CD4-positive, alpha-beta T cell (primary cell): ENCODE measurements around the gene CLTCL1. TPM values are rescaled to one million over a fixed set of nuclear protein-coding genes. Genes with fewer than 3 reads are reported as not detected.

Source experiments
- ATAC-seq: fragments of 200-7000 bp; cut with Tn5 transposase; one replicate; pipeline ENCODE4 v1.10.0; 2022; ENCODE audit warnings: mild to moderate bottlenecking; ENCODE audit not compliant: poor library complexity
- CTCF ChIA-PET: fragments of 350-600 bp; sonication (Branson Sonifier 250); formaldehyde crosslinking; loops from one replicate; lab custom pipeline; 2021; ENCODE audit warnings: antibody characterized with exemption, inconsistent platforms; lab: Charles Lee
- POLR2A ChIA-PET: fragments of 350-600 bp; sonication (Branson Sonifier 250); formaldehyde crosslinking; loops from one replicate; lab custom pipeline; 2021; ENCODE audit warnings: antibody characterized with exemption, inconsistent platforms; lab: Charles Lee
- DNase-seq, 14 experiments: peaks; one replicate each; pipeline ENCODE4 v3.0.0-alpha.2; 2013 to 2020; ENCODE audit warnings: mixed read lengths in 2 of 14
- H3K27ac ChIP-seq, 2 donors: one replicate each; pipeline versions ENCODE4 v1.5.1 to v1.7.0; 2013; ENCODE audit warnings: low read length in 2 of 2, low read depth in 1 of 2, mild to moderate bottlenecking in 1 of 2
- H3K27me3 ChIP-seq, 2 experiments: 1 replicate in 1 of 2; 2 replicates in 1 of 2; pipeline versions ENCODE4 v1.6.1 to v1.7.0; 2013; ENCODE audit warnings: low read length in 2 of 2, control low read depth in 1 of 2, mild to moderate bottlenecking in 1 of 2, moderate library complexity in 1 of 2; ENCODE audit not compliant: insufficient read depth in 2 of 2, control insufficient read depth in 1 of 2
- H3K36me3 ChIP-seq: one replicate; pipeline ENCODE4 v1.6.1; 2013; ENCODE audit warnings: low read length, control low read depth; ENCODE audit not compliant: insufficient read depth
- H3K4me1 ChIP-seq: one replicate; pipeline ENCODE4 v1.6.1; 2013; ENCODE audit warnings: low read length, control low read depth; ENCODE audit not compliant: insufficient read depth
- H3K4me3 ChIP-seq: one replicate; pipeline ENCODE4 v1.5.1; 2013; ENCODE audit warnings: mild to moderate bottlenecking, low read length, moderate library complexity
- H3K9me3 ChIP-seq, 2 experiments: 1 replicate in 1 of 2; 2 replicates in 1 of 2; pipeline versions ENCODE4 v1.6.1 to v1.7.0; 2013; ENCODE audit warnings: low read length in 2 of 2, mild to moderate bottlenecking in 2 of 2, control low read depth in 1 of 2, moderate library complexity in 1 of 2; ENCODE audit not compliant: control insufficient read depth in 1 of 2, insufficient read depth in 1 of 2
- H3K27ac Mint-ChIP-seq: one replicate; pipeline ENCODE4 v1.8.0; 2020; ENCODE audit warnings: mixed read lengths
- H3K27me3 Mint-ChIP-seq: one replicate; pipeline ENCODE4 v1.8.0; 2021; ENCODE audit warnings: mixed read lengths
- H3K36me3 Mint-ChIP-seq: one replicate; pipeline ENCODE4 v1.8.0; 2021; ENCODE audit warnings: low read depth, mixed read lengths
- H3K4me1 Mint-ChIP-seq: one replicate; pipeline ENCODE4 v1.8.0; 2021; ENCODE audit warnings: low read depth, mixed read lengths
- H3K4me3 Mint-ChIP-seq: one replicate; pipeline ENCODE4 v1.8.0; 2020; ENCODE audit warnings: mild to moderate bottlenecking, mixed read lengths
- H3K9me3 Mint-ChIP-seq: one replicate; pipeline ENCODE4 v1.8.0; 2020; ENCODE audit warnings: mixed read lengths
- intact Hi-C, 2 experiments: fragments of 100-400 bp; cut with DNase I in 1 of 2; cut with micrococcal nuclease in 1 of 2; formaldehyde crosslinking; loops; one replicate each; pipeline versions ENCODE4 v1.15.1 to v1.9.0; 2023 to 2025; cut with DNase I, micrococcal nuclease
- total RNA-seq, 174 experiments: library from RNA in 2 of 174; stranded (reverse) in 2 of 174; gene quantifications; one replicate each; pipeline ENCODE4 v1.2.3 and lab custom pipeline; 2021 to 2026
- TF ChIP-seq, protein P1 (sequence below): fragments of 200-600 bp; IDR thresholded peaks from one replicate; pipeline ENCODE4 v1.8.0; 2022; ENCODE audit warnings: antibody characterized with exemption, mild to moderate bottlenecking

The CLTCL1 gene
- total RNA-seq, 2 experiments from 2014 or later = 0.52 to 1.5 TPM

DNA sequence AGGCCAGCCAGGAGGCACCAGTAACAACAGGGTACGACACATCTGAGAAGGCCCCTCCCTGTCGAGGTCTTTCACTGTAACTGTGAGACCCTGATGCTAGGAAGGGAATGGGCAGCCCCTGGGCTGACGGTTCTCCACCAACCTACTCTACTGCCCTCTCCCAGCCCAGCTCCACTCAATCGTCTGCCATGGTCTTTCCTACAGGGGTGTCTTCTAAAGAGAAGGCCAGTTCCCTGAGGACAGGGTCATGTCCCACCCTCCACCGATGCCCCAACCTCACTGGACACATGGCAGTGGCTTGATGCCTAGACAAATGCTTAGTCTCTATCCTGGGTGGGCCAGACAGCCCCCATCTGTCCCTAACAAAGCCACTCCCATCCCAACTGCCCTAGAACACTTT, 67.0 kb downstream of the CLTCL1 start:
- ATAC-seq (no peak), DNase-seq (no peak)
- ChIA-PET POLR2A (no interaction called here), CTCF (no interaction called here)
- H3K27me3 Mint-ChIP-seq = no peaks in the 10 kb centered on the region
- H3K4me1 ChIP-seq = no peaks in the 10 kb centered on the region
- H3K36me3 ChIP-seq = no peaks in the 10 kb centered on the region
- H3K4me3 ChIP-seq = no peak overlapping the region
- TF ChIP-seq, protein P1, sequence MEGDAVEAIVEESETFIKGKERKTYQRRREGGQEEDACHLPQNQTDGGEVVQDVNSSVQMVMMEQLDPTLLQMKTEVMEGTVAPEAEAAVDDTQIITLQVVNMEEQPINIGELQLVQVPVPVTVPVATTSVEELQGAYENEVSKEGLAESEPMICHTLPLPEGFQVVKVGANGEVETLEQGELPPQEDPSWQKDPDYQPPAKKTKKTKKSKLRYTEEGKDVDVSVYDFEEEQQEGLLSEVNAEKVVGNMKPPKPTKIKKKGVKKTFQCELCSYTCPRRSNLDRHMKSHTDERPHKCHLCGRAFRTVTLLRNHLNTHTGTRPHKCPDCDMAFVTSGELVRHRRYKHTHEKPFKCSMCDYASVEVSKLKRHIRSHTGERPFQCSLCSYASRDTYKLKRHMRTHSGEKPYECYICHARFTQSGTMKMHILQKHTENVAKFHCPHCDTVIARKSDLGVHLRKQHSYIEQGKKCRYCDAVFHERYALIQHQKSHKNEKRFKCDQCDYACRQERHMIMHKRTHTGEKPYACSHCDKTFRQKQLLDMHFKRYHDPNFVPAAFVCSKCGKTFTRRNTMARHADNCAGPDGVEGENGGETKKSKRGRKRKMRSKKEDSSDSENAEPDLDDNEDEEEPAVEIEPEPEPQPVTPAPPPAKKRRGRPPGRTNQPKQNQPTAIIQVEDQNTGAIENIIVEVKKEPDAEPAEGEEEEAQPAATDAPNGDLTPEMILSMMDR = no peak
- H3K9me3 Mint-ChIP-seq = no peaks in the 10 kb centered on the region
- no peak overlapping the region for H3K27ac ChIP-seq
- H3K36me3 Mint-ChIP-seq = no peaks in the 10 kb centered on the region
- H3K4me1 Mint-ChIP-seq = no peaks in the 10 kb centered on the region
- H3K27ac Mint-ChIP-seq = no peak overlapping the region
- H3K9me3 ChIP-seq = no peaks in the 10 kb centered on the region
- intact Hi-C loops = no loop called here
- no peak overlapping the region for H3K4me3 Mint-ChIP-seq
- H3K27me3 ChIP-seq = no peaks in the 10 kb centered on the region

DNA sequence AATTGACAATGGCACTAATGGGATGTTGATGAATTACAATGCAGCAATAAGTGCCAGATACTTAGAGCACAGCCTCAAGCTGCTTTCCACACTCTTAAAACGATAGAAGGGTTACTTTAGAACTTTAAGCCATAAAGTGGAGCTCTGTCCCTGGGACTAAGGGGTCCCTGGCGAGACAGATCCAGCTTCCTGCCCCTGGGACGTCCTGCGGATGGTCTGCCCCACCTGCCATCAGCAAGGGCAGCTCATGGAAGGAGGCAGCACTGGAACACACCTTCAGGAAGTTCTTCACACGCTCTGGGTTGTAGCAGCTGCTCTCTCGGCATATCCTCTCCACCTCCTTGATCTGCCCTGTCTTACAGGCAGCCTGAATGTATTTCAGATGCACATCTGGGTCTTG, 67.9 kb downstream of the CLTCL1 start:
- CTCF ChIA-PET = no interaction called here
- TF ChIP-seq, protein P1 = no peak

DNA sequence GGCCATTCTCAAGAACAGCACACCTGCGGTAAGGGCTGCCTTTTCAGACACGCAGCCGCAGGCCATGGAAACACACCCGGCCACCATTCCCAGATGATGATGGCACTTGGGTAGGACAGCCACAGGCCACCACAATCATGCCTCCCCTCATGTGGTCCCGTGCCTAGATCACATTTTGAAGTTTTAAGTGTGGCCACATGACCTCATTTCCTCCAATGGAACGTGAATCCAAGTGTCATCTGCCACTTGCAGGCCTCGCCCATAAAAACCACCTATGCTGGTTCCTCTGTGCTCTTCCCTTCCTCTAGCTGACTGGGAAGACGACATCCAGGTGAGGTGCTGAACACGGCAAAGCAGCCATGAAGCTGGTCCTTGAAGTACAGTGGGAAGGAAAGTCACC, 68.4 kb downstream of the CLTCL1 start:
- Histone ChIP-seq H3K36me3 (no peaks in the 10 kb centered on the region), H3K27me3 (no peaks in the 10 kb centered on the region), H3K4me1 (peaks cover 4% of the 10 kb centered on the region), H3K9me3 (no peaks in the 10 kb centered on the region), H3K27ac (no peak overlapping the region), H3K4me3 (no peak overlapping the region)
- TF ChIP-seq, protein P1 = no peak
- Mint-ChIP-seq H3K9me3 (no peaks in the 10 kb centered on the region), H3K4me1 (peaks cover under 1% of the 10 kb centered on the region), H3K36me3 (no peaks in the 10 kb centered on the region), H3K27me3 (no peaks in the 10 kb centered on the region), H3K27ac (no peak overlapping the region), H3K4me3 (no peak overlapping the region)
- DNase-seq (no peak), ATAC-seq (no peak)
- ChIA-PET POLR2A (no interaction called here), CTCF (no interaction called here)
- intact Hi-C loops = no loop called here

More for the DNA sequence above, 67.9 kb downstream of the CLTCL1 start:
- intact Hi-C loops = no loop called here
- no peaks in the 10 kb centered on the region for H3K9me3 Mint-ChIP-seq
- no peaks in the 10 kb centered on the region for H3K4me1 Mint-ChIP-seq
- DNase-seq (no peak), ATAC-seq (no peak)
- Histone ChIP-seq H3K4me1 (no peaks in the 10 kb centered on the region), H3K4me3 (no peak overlapping the region), H3K36me3 (no peaks in the 10 kb centered on the region), H3K27me3 (no peaks in the 10 kb centered on the region), H3K9me3 (no peaks in the 10 kb centered on the region), H3K27ac (no peak overlapping the region)
- no peak overlapping the region for H3K4me3 Mint-ChIP-seq
- no peaks in the 10 kb centered on the region for H3K36me3 Mint-ChIP-seq
- no peaks in the 10 kb centered on the region for H3K27me3 Mint-ChIP-seq
- H3K27ac Mint-ChIP-seq = no peak overlapping the region
- POLR2A ChIA-PET = no interaction called here
